Non-pigmented ciliary epithelial cell (primary cell): ENCODE data around the gene NFIX.

Experiments used
- DNase-seq: peaks from one replicate; pipeline ENCODE4 v3.0.0-alpha.2; 2010; ENCODE audit warnings: low read depth

Gene NFIX

DNA sequence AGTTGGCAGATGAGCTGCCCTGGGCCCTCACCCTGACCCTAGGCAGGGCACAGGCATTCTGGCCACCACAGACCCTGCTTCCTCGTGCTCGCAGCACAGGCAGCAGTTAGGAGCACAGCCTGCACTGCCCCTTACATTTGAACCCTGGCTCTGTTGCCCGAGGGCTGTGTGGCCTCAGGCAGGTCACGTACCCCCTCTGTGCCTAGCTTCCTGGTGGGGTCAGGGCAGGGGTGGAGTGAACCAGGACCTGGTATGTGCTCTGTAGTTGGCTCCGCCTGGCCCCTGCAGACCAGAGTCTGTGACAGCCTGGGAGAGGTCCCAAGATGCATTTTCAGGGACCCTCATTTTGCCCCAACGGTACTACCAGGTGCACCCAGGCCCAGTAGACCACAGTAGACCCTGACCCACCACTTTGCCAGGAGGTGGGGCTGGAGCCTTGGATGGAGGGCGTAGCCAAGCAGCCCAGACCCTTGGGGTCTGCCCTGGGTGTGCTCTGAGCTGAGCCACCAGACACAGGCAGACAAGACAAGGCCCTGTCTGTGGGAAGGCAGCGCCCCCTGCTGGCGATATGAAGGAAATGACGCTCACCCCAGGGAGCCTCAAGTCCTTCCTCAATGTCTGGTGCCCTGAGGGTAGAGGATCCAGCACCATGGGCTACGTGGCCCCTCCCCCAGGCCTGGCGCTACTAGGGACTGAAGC lies 98.3 kb downstream of the NFIX start:
- DNase-seq, result peak; percentile 46

DNA sequence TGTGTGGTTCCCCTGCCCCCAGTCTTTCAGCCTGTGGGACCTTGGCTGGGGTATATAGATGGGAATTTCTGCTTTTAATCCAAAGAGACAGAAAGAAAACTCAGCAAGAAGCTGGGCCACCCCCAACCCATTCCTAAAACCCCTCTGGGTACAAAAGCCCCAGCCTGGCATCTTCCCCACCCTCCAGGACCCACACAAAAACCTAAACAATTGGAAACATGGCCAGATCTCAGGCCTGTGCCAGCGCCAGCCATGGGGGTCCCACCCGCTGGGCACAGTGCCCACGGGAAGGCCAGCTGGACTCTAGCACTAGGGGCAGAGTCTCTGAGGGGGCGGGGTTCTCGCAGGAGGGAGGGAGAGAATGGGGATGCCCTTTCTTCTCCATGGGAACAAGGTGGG lies 98.8 kb downstream of the NFIX start:
- no peak for DNase-seq

DNA sequence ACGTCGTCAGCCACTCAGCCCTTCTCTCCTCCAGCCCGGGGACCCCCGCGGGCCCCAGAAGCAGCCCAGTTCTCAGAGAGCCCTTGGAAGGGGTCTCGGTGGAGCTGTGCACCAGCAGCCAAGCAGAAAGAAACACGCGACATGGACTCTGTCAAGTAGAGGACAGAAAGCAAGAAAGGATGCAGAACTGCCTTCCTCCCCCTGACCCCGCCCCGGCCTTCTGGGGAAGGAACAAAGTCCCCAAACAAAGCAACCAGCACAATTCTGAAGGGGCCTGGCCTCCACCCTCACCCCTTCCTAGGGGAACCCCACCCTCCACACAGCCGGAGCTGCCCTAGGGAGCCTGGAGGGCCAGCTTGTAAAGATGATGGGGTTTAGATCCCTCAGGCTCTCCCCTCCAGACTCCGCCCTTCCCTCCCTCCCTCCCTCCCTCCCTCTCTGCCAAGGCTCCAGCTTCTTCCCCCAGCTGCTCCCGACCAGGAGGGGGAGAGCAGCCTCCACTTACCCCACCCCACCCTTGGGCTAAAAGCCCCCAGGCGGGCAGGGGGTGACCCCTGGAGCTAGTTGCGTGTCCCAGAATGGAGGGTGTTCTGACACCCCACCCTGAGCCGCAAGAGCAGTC lies 99.6 kb downstream of the NFIX start:
- DNase-seq, result no peak

DNA sequence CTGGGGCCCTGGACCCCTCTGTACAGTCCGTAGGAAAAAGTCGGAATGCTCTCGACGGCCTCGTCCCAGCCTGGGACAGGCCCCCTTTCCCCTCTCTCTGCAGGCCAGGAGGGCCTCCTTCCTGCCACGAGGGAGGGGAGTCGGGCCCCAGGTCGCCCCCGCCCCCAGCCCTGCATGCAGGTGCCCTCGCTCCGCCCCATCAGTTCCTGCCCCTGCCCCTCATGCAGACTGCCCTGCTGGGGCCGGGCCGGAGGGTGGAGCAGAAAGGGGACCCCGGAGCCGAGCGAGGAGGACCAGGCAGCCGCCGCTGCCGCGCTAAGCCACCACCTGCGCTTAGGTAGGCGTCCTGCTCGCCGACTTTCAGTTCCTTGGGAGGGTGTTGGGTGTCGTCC lies 100.1 kb downstream of the NFIX start:
- no peak for DNase-seq

DNA sequence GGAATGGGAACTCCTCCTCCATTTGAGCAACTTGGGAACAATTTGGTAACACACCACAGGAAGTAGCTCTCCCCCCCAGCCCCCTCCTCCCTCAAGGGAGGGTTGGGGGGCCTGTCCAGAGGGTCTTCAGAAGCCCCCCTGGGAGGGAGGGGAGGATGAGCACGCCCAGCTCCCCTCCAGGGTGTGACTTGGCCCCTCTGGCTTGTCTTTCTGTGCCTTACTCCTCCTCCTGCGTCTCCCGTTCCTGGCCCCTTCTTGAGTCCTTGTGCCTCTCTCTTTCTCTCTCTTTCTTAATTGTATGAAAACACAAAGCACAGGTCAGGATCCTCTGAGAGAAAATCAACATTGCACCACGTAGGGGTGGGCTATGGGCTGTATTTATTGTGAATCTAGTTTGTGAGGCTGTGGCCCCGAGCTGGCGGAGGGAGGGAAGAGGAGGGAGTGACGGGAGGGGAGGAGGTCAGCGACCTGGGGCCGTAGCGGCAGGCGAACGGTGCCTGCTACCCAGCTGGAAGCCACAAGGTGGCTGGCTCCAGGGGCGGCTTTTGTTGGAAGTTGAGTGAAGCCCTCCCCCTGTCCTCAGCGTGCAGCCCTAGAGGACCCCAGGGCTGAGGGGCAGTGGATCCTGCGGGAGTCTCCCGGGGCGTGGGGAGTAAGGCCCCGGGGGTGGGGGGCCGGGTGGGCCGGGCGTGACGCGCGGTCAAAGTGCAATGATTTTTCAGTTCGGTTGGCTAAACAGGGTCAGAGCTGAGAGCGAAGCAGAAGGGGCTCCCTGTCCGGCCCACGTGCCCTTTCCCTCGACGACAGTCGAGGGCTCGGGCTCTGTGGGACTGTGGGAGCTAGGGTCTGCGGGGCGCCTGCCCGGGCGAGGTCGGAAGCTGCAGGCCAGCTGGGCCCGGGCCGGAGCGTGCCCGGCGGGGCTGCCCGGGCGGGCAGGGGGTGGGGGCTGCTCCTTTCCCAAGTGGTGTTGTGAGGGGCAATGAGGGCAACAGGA lies 101.0 kb downstream of the NFIX start:
- DNase-seq, result no peak

- DNase-seq, result no peak
Measured at GRCh38 chr19:13097033-13097462, 101.8 kb downstream of the NFIX start.

- DNase-seq, result no peak
Measured at GRCh38 chr19:13097463-13098258, 102.4 kb downstream of the NFIX start.

DNA sequence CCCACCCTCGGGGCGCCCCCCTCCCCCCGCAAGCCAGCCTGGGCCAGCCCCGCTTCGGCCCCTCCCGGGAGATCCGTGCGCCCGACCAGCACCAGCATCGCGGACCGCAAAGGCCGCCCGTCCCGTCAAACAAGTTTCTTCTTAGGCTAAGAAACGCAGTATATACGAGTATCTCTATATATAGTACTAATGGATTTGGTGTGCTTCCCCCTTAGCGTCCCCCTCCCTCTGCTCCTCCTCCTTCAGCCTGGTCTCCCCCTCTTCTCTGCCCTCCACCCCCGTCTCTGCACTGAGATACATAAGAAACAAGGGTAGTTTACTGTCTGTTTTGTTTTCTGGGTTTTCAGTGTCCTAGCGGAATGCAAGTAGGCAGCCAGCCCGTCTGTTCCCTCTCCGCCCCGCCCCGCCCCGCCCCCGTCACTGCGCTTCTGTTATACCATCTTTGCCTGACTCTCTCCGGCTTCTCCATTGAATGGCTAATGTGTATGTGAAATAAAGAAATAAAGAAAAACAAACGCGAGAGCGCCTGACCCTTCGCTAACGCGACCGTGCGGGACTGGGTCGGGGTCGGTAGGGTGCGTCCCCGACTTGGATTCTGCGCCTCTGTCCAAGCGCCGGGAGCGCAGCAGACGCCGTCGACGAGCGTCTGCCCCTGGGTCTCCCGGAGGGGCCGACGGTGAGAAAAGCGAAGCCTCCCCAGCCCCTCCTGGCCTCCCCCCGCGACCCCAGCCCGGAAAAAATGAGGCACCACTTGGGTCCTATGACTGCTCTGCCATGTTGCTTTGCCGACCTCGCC lies 103.2 kb downstream of the NFIX start:
- DNase-seq, result no peak

- no peak for DNase-seq
Measured at GRCh38 chr19:13099073-13099999, 104.1 kb downstream of the NFIX start.

DNA sequence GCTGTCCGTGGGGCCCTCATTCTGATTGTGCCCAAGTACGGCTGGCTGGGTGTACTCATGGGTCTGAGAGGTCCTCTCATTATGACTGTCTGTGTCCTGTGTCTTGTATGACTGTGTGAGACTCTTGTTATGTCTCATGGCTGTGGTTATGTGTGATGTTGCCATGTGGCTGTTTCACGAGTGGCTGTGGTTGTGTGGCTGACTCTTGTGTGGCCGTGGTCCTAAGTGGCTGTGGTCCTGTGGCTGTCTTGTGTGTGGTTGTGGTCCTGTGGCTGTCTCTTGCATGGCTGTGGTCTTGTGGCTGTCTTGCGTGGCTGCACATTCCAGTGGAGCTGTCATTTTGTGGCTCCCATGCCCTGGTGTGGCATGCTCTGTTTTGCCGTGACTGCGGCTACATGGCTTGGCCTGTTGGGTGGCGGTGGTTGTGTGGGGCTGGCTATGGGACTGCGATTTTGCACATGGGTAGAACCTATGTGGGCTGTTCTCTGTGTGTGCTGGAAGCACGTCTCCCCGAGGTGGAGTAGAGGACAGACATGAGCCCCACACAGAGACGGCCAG lies 104.8 kb downstream of the NFIX start:
- DNase-seq, result no peak

DNA sequence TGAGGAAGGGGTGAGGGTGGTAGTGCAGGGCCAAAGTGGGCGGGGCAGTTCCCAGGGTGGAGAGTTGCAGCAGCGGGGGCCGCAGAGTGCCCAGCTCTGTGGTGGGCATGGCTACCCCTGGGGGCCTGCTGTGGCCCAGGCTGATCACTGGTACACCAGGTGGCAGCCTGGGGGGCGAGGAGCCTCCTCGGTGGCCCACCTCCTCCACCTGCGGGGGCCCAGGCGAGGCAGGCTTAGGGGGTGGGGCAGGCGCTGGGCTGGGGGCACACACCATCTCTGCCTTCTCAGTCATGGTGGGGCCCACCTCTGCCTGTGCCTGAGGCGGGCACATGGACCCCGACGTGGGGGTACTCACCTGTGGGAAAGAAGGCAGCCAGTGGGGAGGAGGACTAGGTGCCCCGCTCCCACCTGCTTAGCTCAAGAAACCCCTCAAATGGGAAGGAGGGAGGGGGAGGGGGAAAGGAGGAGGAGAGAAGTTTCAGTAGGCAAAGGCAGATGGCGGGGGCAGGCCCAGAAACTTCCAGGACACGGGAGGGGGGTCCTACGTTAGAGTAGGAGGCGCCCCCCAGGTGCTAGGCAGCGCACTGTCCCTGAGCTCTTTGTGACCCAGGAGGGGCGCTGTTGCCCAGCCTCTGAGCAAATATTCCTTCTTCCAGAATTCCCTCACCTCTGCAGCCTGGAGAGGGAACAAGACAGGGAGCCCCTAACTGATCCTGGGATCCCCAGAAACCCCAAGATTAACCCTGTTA lies 105.7 kb downstream of the NFIX start:
- no peak for DNase-seq

- DNase-seq, result no peak
Measured at GRCh38 chr19:13101590-13102415, 106.5 kb downstream of the NFIX start.

DNA sequence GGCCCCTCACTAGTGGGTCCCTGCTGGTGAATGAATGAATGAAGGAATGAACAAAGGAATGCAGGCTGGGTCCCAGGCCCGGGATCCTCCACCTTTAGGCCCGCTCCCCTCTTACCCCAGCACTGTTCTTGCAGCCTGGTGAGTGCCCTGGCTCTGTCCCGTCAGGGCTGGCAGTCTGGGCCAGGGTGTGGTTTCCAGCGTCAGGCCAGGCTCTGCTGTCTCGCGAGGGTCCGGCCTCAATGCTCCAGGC lies 107.1 kb downstream of the NFIX start:
- DNase-seq, result no peak

GRCh38 chr19:13102666-13103580 lies 107.6 kb downstream of the NFIX start, which contains the start of gene LYL1:
TSS of gene LYL1 (minus strand) at chr19:13102858. CDS start at chr19:13101171, 1,687 bp downstream.
- DNase-seq, result no peak

GRCh38 chr19:13103581-13104359 lies 108.5 kb downstream of the NFIX start:
- no peak for DNase-seq

DNA sequence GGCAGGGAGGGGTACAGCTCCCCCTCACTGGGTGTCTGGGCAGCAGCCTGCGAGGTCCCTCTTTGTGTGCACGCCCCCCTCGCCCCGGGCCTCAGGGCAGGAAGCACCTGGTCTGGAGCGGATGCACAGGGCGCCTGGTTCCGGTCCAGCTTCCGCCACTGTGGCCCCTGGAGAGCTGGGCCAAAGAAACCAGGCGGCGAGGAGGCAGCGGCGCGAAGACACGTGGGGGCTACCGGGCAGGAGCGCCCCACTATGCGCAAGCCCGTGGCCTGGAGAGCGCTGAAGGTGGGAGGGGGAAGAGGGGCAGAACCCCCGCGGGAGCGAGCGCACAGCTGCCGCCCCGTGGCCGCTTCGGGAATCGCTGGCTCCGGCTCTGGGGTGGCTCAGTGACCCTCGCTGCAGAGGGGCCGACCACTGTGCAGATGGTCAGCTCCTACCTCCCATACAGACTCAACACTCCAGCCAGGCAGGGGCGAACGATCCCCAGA lies 109.1 kb downstream of the NFIX start:
- no peak for DNase-seq
